Peyer's patch (tissue), 4 donors: Measurements from ENCODE around the gene OR1F1.

Experiments
- POLR2A ChIP-seq, 2 donors: fragments of 450-650 bp; IDR thresholded peaks; one replicate each; pipeline ENCODE4 v1.5.1; 2017; ENCODE audit warnings: antibody characterized with exemption in 2 of 2, mild to moderate bottlenecking in 2 of 2, moderate library complexity in 2 of 2
- TF ChIP-seq, protein P1 (sequence below), 6 experiments: fragments of 450-650 bp in 4 of 6; fragments of 200-600 bp in 2 of 6; sonication (generic) in 1 of 6; IDR thresholded peaks; one replicate each; pipeline ENCODE4 v1.5.1; 2017 to 2019; ENCODE audit warnings: antibody characterized with exemption in 6 of 6, mild to moderate bottlenecking in 3 of 6, moderate library complexity in 1 of 6

DNA sequence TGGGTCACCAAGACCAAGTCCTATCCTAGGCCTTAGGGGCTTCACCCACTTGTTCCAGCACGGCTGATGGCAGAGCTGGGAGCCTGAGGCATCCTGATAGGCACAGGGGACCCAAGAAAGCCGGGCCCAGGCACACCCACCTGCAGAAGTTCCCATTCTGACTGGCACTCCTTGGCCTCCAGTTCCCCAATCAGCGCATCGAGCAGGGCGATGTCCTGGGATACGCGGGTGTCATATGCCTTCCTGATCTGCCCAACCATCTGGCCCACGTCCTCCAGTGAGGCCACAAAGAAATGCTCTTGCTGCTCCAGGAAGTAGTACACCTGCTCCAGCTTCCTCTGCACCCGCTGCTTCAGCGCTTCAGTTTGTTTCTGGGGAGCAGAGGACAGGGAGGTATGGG is 58.9 kb downstream of the OR1F1 start:
- no peak for TF ChIP-seq POLR2A (IDR thresholded peaks at IDR 0.05)
- TF ChIP-seq, protein P1, sequence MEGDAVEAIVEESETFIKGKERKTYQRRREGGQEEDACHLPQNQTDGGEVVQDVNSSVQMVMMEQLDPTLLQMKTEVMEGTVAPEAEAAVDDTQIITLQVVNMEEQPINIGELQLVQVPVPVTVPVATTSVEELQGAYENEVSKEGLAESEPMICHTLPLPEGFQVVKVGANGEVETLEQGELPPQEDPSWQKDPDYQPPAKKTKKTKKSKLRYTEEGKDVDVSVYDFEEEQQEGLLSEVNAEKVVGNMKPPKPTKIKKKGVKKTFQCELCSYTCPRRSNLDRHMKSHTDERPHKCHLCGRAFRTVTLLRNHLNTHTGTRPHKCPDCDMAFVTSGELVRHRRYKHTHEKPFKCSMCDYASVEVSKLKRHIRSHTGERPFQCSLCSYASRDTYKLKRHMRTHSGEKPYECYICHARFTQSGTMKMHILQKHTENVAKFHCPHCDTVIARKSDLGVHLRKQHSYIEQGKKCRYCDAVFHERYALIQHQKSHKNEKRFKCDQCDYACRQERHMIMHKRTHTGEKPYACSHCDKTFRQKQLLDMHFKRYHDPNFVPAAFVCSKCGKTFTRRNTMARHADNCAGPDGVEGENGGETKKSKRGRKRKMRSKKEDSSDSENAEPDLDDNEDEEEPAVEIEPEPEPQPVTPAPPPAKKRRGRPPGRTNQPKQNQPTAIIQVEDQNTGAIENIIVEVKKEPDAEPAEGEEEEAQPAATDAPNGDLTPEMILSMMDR (IDR thresholded peaks at IDR 0.05): no peak
